NCI-H526 (cell line): ENCODE results near the gene NEDD4L.
A peak's percentile ranks its signal among the peaks of the same experiment; 100 is the strongest.
"Not testable (repeated sequence)": the region's sequence is repeated elsewhere in the genome, so short reads cannot be mapped to it uniquely, and the experiment has no call there.

Experiments used
- DNase-seq, 2 experiments: peaks; one replicate each; lab custom pipeline; 2025; lab: John Stamatoyannopoulos, UW

NEDD4L gene

GRCh38 chr18:58026857-58027256, 17.2 kb upstream of the NEDD4L start:
- no peak for DNase-seq

GRCh38 chr18:58027341-58027740, 16.7 kb upstream of the NEDD4L start:
- DNase-seq: no peak

GRCh38 chr18:58028109-58028784, 15.8 kb upstream of the NEDD4L start:
- no peak for DNase-seq

- DNase-seq: no peak
Observed at GRCh38 chr18:58032233-58032632, 11.8 kb upstream of the NEDD4L start.

- DNase-seq: no peak
Observed at GRCh38 chr18:58033216-58033615, 10.8 kb upstream of the NEDD4L start.

- no peak for DNase-seq
Observed at GRCh38 chr18:58034370-58034769, 9.7 kb upstream of the NEDD4L start.

- no peak for DNase-seq
Observed at GRCh38 chr18:58037163-58037562, 6.9 kb upstream of the NEDD4L start.

GRCh38 chr18:58038063-58038462, 6.0 kb upstream of the NEDD4L start:
- DNase-seq: no peak

GRCh38 chr18:58041633-58042032, 2.4 kb upstream of the NEDD4L start:
- DNase-seq: no peak

GRCh38 chr18:58042826-58043490, 1.1 kb upstream of the NEDD4L start:
- DNase-seq: no peak

- peak; percentile 60 to 87 for DNase-seq
Observed at GRCh38 chr18:58044370-58045241, 580 bp downstream of the NEDD4L start.

- peak; percentile 62 to 74 for DNase-seq
Observed at GRCh38 chr18:58045242-58046092, 1.4 kb downstream of the NEDD4L start.

- peak in 1 of 2 experiments; percentile 35 for DNase-seq
Observed at GRCh38 chr18:58046093-58046793, 2.2 kb downstream of the NEDD4L start.

GRCh38 chr18:58046794-58047555, 2.9 kb downstream of the NEDD4L start:
- peak in 1 of 2 experiments; percentile 48 for DNase-seq

- no peak for DNase-seq
Observed at GRCh38 chr18:58047556-58047882, 3.5 kb downstream of the NEDD4L start.

- DNase-seq: no peak
Observed at GRCh38 chr18:58048081-58048642, 4.1 kb downstream of the NEDD4L start.

- no peak for DNase-seq
Observed at GRCh38 chr18:58049000-58049688, 5.1 kb downstream of the NEDD4L start.

- not testable (repeated sequence) for DNase-seq
Observed at GRCh38 chr18:58050963-58051362, 6.9 kb downstream of the NEDD4L start.

- DNase-seq: peak; percentile 27 to 67
Observed at GRCh38 chr18:58051765-58052460, 7.9 kb downstream of the NEDD4L start.
